Loucy (cell line): ENCODE data around the gene HOXA7.

Experiments used
- H2AFZ ChIP-seq: fragments of 200-600 bp; sonication (generic); 2 replicates; pipeline ENCODE4 v1.6.0; 2016; ENCODE audit warnings: antibody characterized with exemption, mild to moderate bottlenecking, low read length, moderate library complexity
- H3F3A ChIP-seq: fragments of 200-600 bp; 2 replicates; pipeline ENCODE4 v1.6.0; 2016; ENCODE audit warnings: antibody characterized with exemption, low read depth, mild to moderate bottlenecking
- H3K27me3 ChIP-seq: fragments of 200-600 bp; sonication (generic); 2 replicates; pipeline ENCODE4 v1.6.1; 2014; ENCODE audit warnings: low read length, mild to moderate bottlenecking; ENCODE audit not compliant: insufficient read depth, poor library complexity, severe bottlenecking
- H3K36me3 ChIP-seq: fragments of 200-600 bp; sonication (generic); 2 replicates; pipeline ENCODE4 v1.6.1; 2016; ENCODE audit warnings: low read length; ENCODE audit not compliant: insufficient read depth
- H3K4me1 ChIP-seq: fragments of 200-600 bp; sonication (generic); 2 replicates; pipeline ENCODE4 v1.5.1; 2014; ENCODE audit warnings: low read length, mild to moderate bottlenecking; ENCODE audit not compliant: insufficient read depth, poor library complexity, severe bottlenecking
- H3K4me2 ChIP-seq: fragments of 200-600 bp; sonication (generic); 2 replicates; pipeline ENCODE4 v1.6.0; 2014; ENCODE audit warnings: antibody characterized with exemption, low read length, low read depth, mild to moderate bottlenecking; ENCODE audit not compliant: poor library complexity, severe bottlenecking
- H3K4me3 ChIP-seq: fragments of 200-600 bp; sonication (generic); 2 replicates; pipeline ENCODE4 v1.5.1; 2014; ENCODE audit warnings: low read length, mild to moderate bottlenecking, mixed read lengths; ENCODE audit not compliant: poor library complexity, severe bottlenecking
- H3K79me2 ChIP-seq: fragments of 200-600 bp; sonication (generic); 2 replicates; pipeline ENCODE4 v1.6.1; 2014; ENCODE audit warnings: low read length; ENCODE audit not compliant: insufficient read depth
- H3K9ac ChIP-seq: fragments of 200-600 bp; sonication (generic); 2 replicates; pipeline ENCODE4 v1.6.0; 2014; ENCODE audit warnings: mild to moderate bottlenecking, low read depth, low read length, moderate library complexity; ENCODE audit not compliant: poor library complexity, severe bottlenecking
- H3K9me2 ChIP-seq: fragments of 200-600 bp; sonication (generic); replicated peaks from 2 replicates; pipeline ENCODE4 v1.6.1; 2016; ENCODE audit warnings: low read depth, low read length, mixed read lengths
- H3K9me3 ChIP-seq: fragments of 200-600 bp; sonication (generic); 2 replicates; pipeline ENCODE4 v1.6.1; 2014; ENCODE audit warnings: mild to moderate bottlenecking, antibody characterized with exemption, low read length, low read depth; ENCODE audit not compliant: insufficient read depth
- H4K20me1 ChIP-seq: fragments of 200-600 bp; sonication (generic); 2 replicates; pipeline ENCODE4 v1.6.0; 2014; ENCODE audit warnings: antibody characterized with exemption, low read length, mild to moderate bottlenecking; ENCODE audit not compliant: insufficient read depth, poor library complexity, severe bottlenecking
- EZH2phosphoT487 ChIP-seq: fragments of 200-600 bp; IDR thresholded peaks from 2 replicates; pipeline ENCODE4 v1.6.1; 2018; ENCODE audit warnings: antibody characterized with exemption, mild to moderate bottlenecking, moderate library complexity, borderline replicate concordance
- TF ChIP-seq, protein P1 (sequence below): fragments of 200-600 bp; sonication (generic); conservative IDR thresholded peaks from 2 replicates; pipeline ENCODE4 v1.5.1; 2014; ENCODE audit warnings: mild to moderate bottlenecking, antibody characterized with exemption, low read length

The HOXA7 gene

DNA sequence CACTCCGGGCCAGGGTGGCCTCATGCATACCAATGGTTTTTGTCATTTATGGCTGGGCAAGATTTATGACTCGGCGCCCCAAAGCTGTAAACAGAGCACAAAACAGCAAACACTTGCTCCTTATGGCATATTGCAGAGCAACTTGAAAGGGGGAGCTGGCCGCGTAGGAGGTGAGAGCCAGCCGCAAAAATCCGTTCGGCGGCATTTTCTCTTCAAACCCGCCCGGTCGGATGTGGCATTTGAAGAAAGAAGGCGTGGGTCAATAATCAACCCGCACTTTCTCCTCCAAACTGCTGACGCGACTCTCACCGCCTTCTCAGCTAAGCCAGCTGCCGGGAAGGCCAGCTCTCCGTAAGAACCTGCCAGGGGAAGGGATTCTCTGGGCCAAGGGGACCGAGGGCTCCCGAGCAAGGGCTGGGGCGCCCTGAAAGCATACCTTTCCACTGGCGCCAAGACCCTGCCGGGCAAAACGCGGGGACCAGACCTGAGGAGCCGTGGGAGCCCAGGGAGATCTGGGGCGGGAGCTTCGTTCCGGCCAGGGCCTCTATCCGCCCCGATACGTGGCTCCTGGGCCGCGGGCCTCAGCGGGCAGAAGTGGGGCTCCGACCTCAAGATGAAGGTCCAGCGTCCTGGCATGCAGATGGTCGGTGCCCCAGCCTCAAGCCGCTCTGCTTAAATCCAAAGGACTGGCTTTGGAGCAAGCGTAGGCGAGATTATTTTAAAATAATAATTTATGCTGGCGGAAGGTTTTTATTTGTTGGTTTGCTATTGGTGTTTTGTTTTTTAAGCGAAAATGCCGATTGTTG, 41.1 kb downstream of the HOXA7 start:
- TF ChIP-seq, protein P1, sequence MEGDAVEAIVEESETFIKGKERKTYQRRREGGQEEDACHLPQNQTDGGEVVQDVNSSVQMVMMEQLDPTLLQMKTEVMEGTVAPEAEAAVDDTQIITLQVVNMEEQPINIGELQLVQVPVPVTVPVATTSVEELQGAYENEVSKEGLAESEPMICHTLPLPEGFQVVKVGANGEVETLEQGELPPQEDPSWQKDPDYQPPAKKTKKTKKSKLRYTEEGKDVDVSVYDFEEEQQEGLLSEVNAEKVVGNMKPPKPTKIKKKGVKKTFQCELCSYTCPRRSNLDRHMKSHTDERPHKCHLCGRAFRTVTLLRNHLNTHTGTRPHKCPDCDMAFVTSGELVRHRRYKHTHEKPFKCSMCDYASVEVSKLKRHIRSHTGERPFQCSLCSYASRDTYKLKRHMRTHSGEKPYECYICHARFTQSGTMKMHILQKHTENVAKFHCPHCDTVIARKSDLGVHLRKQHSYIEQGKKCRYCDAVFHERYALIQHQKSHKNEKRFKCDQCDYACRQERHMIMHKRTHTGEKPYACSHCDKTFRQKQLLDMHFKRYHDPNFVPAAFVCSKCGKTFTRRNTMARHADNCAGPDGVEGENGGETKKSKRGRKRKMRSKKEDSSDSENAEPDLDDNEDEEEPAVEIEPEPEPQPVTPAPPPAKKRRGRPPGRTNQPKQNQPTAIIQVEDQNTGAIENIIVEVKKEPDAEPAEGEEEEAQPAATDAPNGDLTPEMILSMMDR, result no peak
- TF ChIP-seq EZH2phosphoT487, result no peak
- no peak overlapping the region for H3K4me2 ChIP-seq
- no peaks in the 10 kb centered on the region for H3K4me1 ChIP-seq

DNA sequence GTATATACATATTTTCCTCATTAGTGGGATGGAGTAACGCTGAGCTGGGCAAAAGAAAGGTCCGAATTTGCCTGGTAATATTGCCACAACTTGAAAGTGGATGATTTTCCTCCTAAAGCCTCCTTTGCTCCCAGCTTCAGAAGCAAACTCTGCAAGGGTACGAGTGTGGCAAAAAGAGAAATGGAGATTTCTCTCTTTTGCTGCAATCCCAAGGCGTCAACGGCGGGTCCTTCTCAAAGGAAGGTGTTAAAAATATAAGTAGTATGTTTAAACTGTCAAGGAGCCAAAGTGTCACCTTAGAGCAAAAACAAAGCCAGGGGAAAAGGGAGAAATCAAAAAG, 41.6 kb downstream of the HOXA7 start:
- Histone ChIP-seq H4K20me1 (peaks cover 53% of the 10 kb centered on the region), H3K9me2 (no peaks in the 10 kb centered on the region), H3K36me3 (peaks cover 91% of the 10 kb centered on the region; the same call in 1 of the 2 replicates), H3K9ac (no peak overlapping the region), H3K79me2 (peaks cover 93% of the 10 kb centered on the region), H3F3A (no peaks in the 10 kb centered on the region), H3K4me3 (no peak overlapping the region), H3K4me2 (no peak overlapping the region), H3K9me3 (no peaks in the 10 kb centered on the region), H3K27me3 (no peaks in the 10 kb centered on the region), H2AFZ (no peak overlapping the region), H3K4me1 (no peaks in the 10 kb centered on the region)
- TF ChIP-seq EZH2phosphoT487, result no peak

More for the DNA sequence above, 41.1 kb downstream of the HOXA7 start:
- Histone ChIP-seq H2AFZ (no peak overlapping the region), H3K79me2 (peaks cover 95% of the 10 kb centered on the region), H3K9me2 (no peaks in the 10 kb centered on the region), H3K9me3 (no peaks in the 10 kb centered on the region), H3K36me3 (peaks cover 89% of the 10 kb centered on the region; the same call in 1 of the 2 replicates), H3F3A (no peaks in the 10 kb centered on the region), H4K20me1 (peaks cover 48% of the 10 kb centered on the region), H3K27me3 (no peaks in the 10 kb centered on the region), H3K9ac (no peak overlapping the region), H3K4me3 (no peak overlapping the region)

DNA sequence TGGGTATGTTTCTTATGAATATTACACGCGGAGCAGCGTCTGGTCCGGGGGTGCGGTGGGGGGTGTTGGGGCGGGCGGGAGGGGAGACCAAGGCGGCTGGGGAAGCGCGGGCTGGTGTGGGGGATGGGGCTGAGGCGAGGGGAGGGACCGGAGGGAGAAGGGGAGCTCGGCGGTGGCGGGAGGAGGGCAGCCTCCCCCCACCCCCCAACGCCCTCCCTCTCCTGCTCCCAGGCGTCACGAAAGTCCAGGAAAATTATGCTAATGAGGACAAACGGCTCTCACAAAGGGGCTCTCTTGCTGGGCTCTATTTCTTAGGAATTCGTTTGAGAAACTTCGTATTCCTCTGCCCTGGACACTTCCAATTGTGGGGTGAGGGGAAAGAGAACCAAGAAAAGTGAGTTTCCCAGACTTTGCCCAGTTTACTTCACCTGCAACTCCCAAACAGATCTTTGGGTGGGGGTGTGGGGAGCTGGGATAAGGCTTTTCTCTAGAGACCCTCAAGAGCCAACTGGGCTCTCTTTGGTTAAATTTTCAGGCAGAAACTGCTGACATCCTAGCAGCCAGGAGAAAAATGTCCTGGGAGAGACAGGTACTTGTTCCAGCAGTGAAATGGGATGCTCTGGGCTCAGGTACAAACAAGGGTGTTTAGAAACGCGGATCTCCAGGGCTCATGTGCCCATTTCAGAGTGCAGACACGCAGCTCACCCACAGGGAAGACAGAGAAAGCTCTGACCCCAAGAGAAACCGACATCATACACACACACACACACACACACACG, 42.3 kb downstream of the HOXA7 start:
- H3K27me3 ChIP-seq, result no peaks in the 10 kb centered on the region

More for the DNA sequence above, 42.3 kb downstream of the HOXA7 start:
- no peaks in the 10 kb centered on the region for H3K9me2 ChIP-seq
- peaks cover 91% of the 10 kb centered on the region; the same call in 1 of the 2 replicates for H3K36me3 ChIP-seq
- H2AFZ ChIP-seq, result no peak overlapping the region
- H3K79me2 ChIP-seq, result peaks cover 91% of the 10 kb centered on the region
- no peaks in the 10 kb centered on the region for H3K9me3 ChIP-seq
- H3K4me2 ChIP-seq, result no peak overlapping the region
- H3K4me1 ChIP-seq, result no peaks in the 10 kb centered on the region
- peaks cover 51% of the 10 kb centered on the region for H4K20me1 ChIP-seq
- no peak overlapping the region for H3K4me3 ChIP-seq
- no peaks in the 10 kb centered on the region for H3F3A ChIP-seq
- H3K9ac ChIP-seq, result no peak overlapping the region
- no peak for TF ChIP-seq EZH2phosphoT487
- TF ChIP-seq, protein P1, result no peak
